SK-N-SH (cell line): ENCODE results near the gene FAM222B. TPM values are rescaled to one million over a fixed set of nuclear protein-coding genes. Genes with fewer than 3 reads are reported as not detected.

Source experiments
- CTCF ChIA-PET: fragments of 300-600, 350-600 bp; formaldehyde crosslinking; extraction: SDS; loops from one replicate; lab custom pipeline; 2021; lab: Yijun Ruan, JAX
- POLR2A ChIA-PET: fragments of 350-600 bp; sonication (Branson Sonifier 250); formaldehyde crosslinking; extraction: SDS; loops from one replicate; lab custom pipeline; 2020; ENCODE audit warnings: antibody characterized with exemption, inconsistent platforms; lab: Yijun Ruan, JAX
- DNase-seq: peaks from one replicate; pipeline ENCODE4 v3.0.0; 2012
- H2AFZ ChIP-seq: fragments of 200-600 bp; sonication (generic); 2 replicates; pipeline ENCODE4 v1.8.1; 2016; ENCODE audit warnings: antibody characterized with exemption, mild to moderate bottlenecking, low read depth
- H3F3A ChIP-seq: fragments of 200-600 bp; sonication (generic); replicated peaks from 2 replicates; pipeline ENCODE3; 2016; ENCODE audit warnings: antibody characterized with exemption, mild to moderate bottlenecking; ENCODE audit not compliant: insufficient read depth
- H3K27ac ChIP-seq, 2 experiments: fragments of 200-500 bp in 1 of 2; fragments of 200-600 bp in 1 of 2; sonication (Bioruptor generic) in 1 of 2; sonication (generic), shearing (Covaris generic) in 1 of 2; 2 replicates each; pipeline versions ENCODE4 v1.5.1 to v1.6.1; 2014 to 2016; ENCODE audit warnings: low read depth in 2 of 2, inconsistent platforms in 1 of 2, low read length in 1 of 2, mild to moderate bottlenecking in 1 of 2, mixed read lengths in 1 of 2
- H3K27me3 ChIP-seq: fragments of 200-600 bp; sonication (generic), shearing (Covaris generic); 2 replicates; pipeline ENCODE4 v1.6.1; 2016; ENCODE audit warnings: mixed run types; ENCODE audit not compliant: insufficient read depth
- H3K36me3 ChIP-seq, 2 experiments: fragments of 200-500 bp in 1 of 2; fragments of 200-600 bp in 1 of 2; sonication (Bioruptor generic) in 1 of 2; sonication (generic) in 1 of 2; replicated peaks in 1 of 2; 2 replicates each; pipeline versions ENCODE3 to v1.5.1; 2014 to 2016; ENCODE audit warnings: low read length in 1 of 2, mild to moderate bottlenecking in 1 of 2; ENCODE audit not compliant: insufficient read depth in 2 of 2, control insufficient read depth in 1 of 2
- H3K4me1 ChIP-seq, 2 experiments: fragments of 200-500 bp in 1 of 2; fragments of 200-600 bp in 1 of 2; sonication (Bioruptor generic) in 1 of 2; sonication (generic), shearing (Covaris generic) in 1 of 2; 2 replicates each; pipeline versions ENCODE4 v1.5.1 to v1.6.1; 2014 to 2016; ENCODE audit warnings: low read depth in 1 of 2, low read length in 1 of 2, mixed run types in 1 of 2; ENCODE audit not compliant: insufficient read depth in 2 of 2, control insufficient read depth in 1 of 2
- H3K4me2 ChIP-seq: fragments of 200-600 bp; sonication (generic), shearing (Covaris generic); 2 replicates; pipeline ENCODE4 v1.6.1; 2017; ENCODE audit warnings: mixed run types
- H3K4me3 ChIP-seq, 2 experiments: fragments of 200-500 bp in 1 of 2; fragments of 200-600 bp in 1 of 2; sonication (Bioruptor generic) in 1 of 2; sonication (generic), shearing (Covaris generic) in 1 of 2; 2 replicates each; pipeline versions ENCODE4 v1.5.1 to v1.8.1; 2014 to 2016; ENCODE audit warnings: low read depth in 2 of 2, inconsistent platforms in 1 of 2, low read length in 1 of 2, mild to moderate bottlenecking in 1 of 2, mixed read lengths in 1 of 2, moderate library complexity in 1 of 2
- H3K79me2 ChIP-seq: fragments of 200-600 bp; sonication (generic); 2 replicates; pipeline ENCODE4 v1.8.1; 2017; ENCODE audit warnings: mild to moderate bottlenecking; ENCODE audit not compliant: insufficient read depth
- H3K9ac ChIP-seq: fragments of 200-600 bp; sonication (generic); 2 replicates; pipeline ENCODE4 v1.6.1; 2017; ENCODE audit warnings: mixed run types
- H3K9me2 ChIP-seq: fragments of 200-600 bp; sonication (generic); 2 replicates; pipeline ENCODE4 v1.6.1; 2017; ENCODE audit warnings: mixed run types
- H3K9me3 ChIP-seq: fragments of 200-600 bp; sonication (generic); 2 replicates; pipeline ENCODE4 v1.6.1; 2017; ENCODE audit warnings: mixed run types, mild to moderate bottlenecking, moderate library complexity
- H4K20me1 ChIP-seq: fragments of 200-600 bp; sonication (generic); 2 replicates; pipeline ENCODE4 v1.6.1; 2017; ENCODE audit warnings: mild to moderate bottlenecking, mixed run types; ENCODE audit not compliant: insufficient read depth
- CHD2 ChIP-seq: fragments of 150-350 bp; IDR thresholded peaks from 2 replicates; pipeline ENCODE4 v1.6.1; 2018; ENCODE audit warnings: low read length; ENCODE audit not compliant: partially characterized antibody
- EP300 ChIP-seq, 2 experiments: IDR thresholded peaks; 2 replicates each; pipeline versions ENCODE4 v1.4.0 to v1.6.1; 2012; ENCODE audit warnings: borderline replicate concordance in 1 of 2, low read depth in 1 of 2, low read length in 1 of 2
- FOSL2 ChIP-seq: IDR thresholded peaks from 2 replicates; pipeline ENCODE4 v1.4.0; 2012; ENCODE audit warnings: low read depth, mild to moderate bottlenecking, moderate library complexity, borderline replicate concordance
- FOXJ3 ChIP-seq: sonication (generic); formaldehyde crosslinking; IDR thresholded peaks from 2 replicates; pipeline ENCODE4 v1.5.1; 2020; ENCODE audit warnings: mild to moderate bottlenecking, missing genetic modification reagents
- GABPA ChIP-seq: IDR thresholded peaks from 2 replicates; pipeline ENCODE4 v1.4.0; 2012; ENCODE audit warnings: low read depth, mild to moderate bottlenecking
- JUND ChIP-seq: IDR thresholded peaks from 2 replicates; pipeline ENCODE4 v1.4.0; 2012
- MEF2A ChIP-seq: IDR thresholded peaks from 2 replicates; pipeline ENCODE4 v1.4.0; 2012; ENCODE audit warnings: low read depth, borderline replicate concordance
- NRF1 ChIP-seq: IDR thresholded peaks from 2 replicates; pipeline ENCODE4 v1.6.1; 2012; ENCODE audit warnings: low read depth, mild to moderate bottlenecking, low read length
- RAD21 ChIP-seq: IDR thresholded peaks from 2 replicates; pipeline ENCODE4 v1.6.1; 2012; ENCODE audit warnings: mild to moderate bottlenecking, low read length
- RCOR1 ChIP-seq: fragments of 150-350 bp; IDR thresholded peaks from 2 replicates; pipeline ENCODE4 v1.6.1; 2017; ENCODE audit warnings: antibody characterized with exemption, low read length
- RFX5 ChIP-seq: IDR thresholded peaks from 2 replicates; pipeline ENCODE4 v1.6.1; 2012; ENCODE audit warnings: mild to moderate bottlenecking, improper control_type of control experiment, low read length
- SIN3A ChIP-seq: IDR thresholded peaks from 2 replicates; pipeline ENCODE4 v1.6.1; 2012; ENCODE audit warnings: low read depth, mild to moderate bottlenecking, low read length, moderate library complexity, borderline replicate concordance
- SMC3 ChIP-seq: IDR thresholded peaks from 2 replicates; pipeline ENCODE4 v1.6.1; 2012; ENCODE audit warnings: low read depth, low read length, improper control_type of control experiment
- TAF1 ChIP-seq: IDR thresholded peaks from 2 replicates; pipeline ENCODE4 v1.6.1; 2012; ENCODE audit warnings: low read depth, mild to moderate bottlenecking, low read length, moderate library complexity, borderline replicate concordance
- TCF12 ChIP-seq: IDR thresholded peaks from 2 replicates; pipeline ENCODE4 v1.4.0; 2012
- TEAD4 ChIP-seq: IDR thresholded peaks from 2 replicates; pipeline ENCODE4 v1.4.0; 2012; ENCODE audit warnings: mild to moderate bottlenecking, borderline replicate concordance; ENCODE audit not compliant: insufficient read depth
- USF2 ChIP-seq: fragments of 150-350 bp; IDR thresholded peaks from 2 replicates; pipeline ENCODE4 v1.6.1; 2017; ENCODE audit warnings: antibody characterized with exemption, low read length, low read depth, borderline replicate concordance
- YY1 ChIP-seq: IDR thresholded peaks from 2 replicates; pipeline ENCODE4 v1.4.0; 2012; ENCODE audit warnings: low read depth, mild to moderate bottlenecking
- WGBS: methylation state at CpG from one replicate; pipeline ENCODE4 v1.1.6; 2017; ENCODE audit warnings: low lambda C conversion rate; 5-methylcytosine and 5-hydroxymethylcytosine counted together
- polyA plus RNA-seq, 3 experiments: library from polyadenylated mRNA; depleted of rRNA; stranded (reverse); fragments of >200 nt; gene quantifications; 2 replicates each; pipeline ENCODE4 v1.2.3, GENCODE V29; 2012
- TF ChIP-seq, protein P1 (sequence below): IDR thresholded peaks from 2 replicates; pipeline ENCODE4 v1.6.1; 2012; ENCODE audit warnings: mild to moderate bottlenecking, low read depth, low read length, moderate library complexity

The FAM222B gene
- polyA plus RNA-seq, 1 of the 3 experiments (the other 2 are of a cell fraction) = 9.0 TPM

GRCh38 chr17:28827672-28828071 lies 14.9 kb downstream of the FAM222B start:
- Histone ChIP-seq H3K9ac (no peak overlapping the region), H3K27me3 (no peaks in the 10 kb centered on the region), H3K4me2 (no peak overlapping the region)
- DNase-seq = no peak
- TF ChIP-seq TEAD4 (no peak), RFX5 (no peak), RCOR1 (no peak), RAD21 (no peak), SMC3 (no peak), FOSL2 (no peak), MEF2A (no peak), TCF12 (no peak), YY1 (no peak), USF2 (no peak), FOXJ3 (CRISPR knock-in tag) (no peak), NRF1 (no peak), CHD2 (no peak), SIN3A (no peak), EP300 (IDR thresholded peaks at IDR 0.05; ENCODE audit: borderline replicate concordance in 1 of 2, low read depth in 1 of 2, low read length in 1 of 2) (no peak), JUND (no peak), GABPA (no peak), TAF1 (no peak)
- TF ChIP-seq, protein P1, sequence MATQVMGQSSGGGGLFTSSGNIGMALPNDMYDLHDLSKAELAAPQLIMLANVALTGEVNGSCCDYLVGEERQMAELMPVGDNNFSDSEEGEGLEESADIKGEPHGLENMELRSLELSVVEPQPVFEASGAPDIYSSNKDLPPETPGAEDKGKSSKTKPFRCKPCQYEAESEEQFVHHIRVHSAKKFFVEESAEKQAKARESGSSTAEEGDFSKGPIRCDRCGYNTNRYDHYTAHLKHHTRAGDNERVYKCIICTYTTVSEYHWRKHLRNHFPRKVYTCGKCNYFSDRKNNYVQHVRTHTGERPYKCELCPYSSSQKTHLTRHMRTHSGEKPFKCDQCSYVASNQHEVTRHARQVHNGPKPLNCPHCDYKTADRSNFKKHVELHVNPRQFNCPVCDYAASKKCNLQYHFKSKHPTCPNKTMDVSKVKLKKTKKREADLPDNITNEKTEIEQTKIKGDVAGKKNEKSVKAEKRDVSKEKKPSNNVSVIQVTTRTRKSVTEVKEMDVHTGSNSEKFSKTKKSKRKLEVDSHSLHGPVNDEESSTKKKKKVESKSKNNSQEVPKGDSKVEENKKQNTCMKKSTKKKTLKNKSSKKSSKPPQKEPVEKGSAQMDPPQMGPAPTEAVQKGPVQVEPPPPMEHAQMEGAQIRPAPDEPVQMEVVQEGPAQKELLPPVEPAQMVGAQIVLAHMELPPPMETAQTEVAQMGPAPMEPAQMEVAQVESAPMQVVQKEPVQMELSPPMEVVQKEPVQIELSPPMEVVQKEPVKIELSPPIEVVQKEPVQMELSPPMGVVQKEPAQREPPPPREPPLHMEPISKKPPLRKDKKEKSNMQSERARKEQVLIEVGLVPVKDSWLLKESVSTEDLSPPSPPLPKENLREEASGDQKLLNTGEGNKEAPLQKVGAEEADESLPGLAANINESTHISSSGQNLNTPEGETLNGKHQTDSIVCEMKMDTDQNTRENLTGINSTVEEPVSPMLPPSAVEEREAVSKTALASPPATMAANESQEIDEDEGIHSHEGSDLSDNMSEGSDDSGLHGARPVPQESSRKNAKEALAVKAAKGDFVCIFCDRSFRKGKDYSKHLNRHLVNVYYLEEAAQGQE = no peak
- TF ChIP-seq, all 33 proteins: peak for 0
- Histone ChIP-seq H3K4me1 (no peaks in the 10 kb centered on the region), H3K27ac (peak overlapping the region in 1 of 2 experiments; percentile 31; a peak in 1 of 4 replicates), H3K79me2 (peaks cover 72% of the 10 kb centered on the region), H3K4me3 (no peak overlapping the region), H4K20me1 (0 out of 2 replicates have a peak, but pooled peaks cover 8% of the 10 kb centered on the region), H2AFZ (no peak overlapping the region), H3K36me3 (peaks cover 0 to 8% of the 10 kb centered on the region in 2 experiments), H3F3A (peaks cover 11% of the 10 kb centered on the region), H3K9me3 (no peaks in the 10 kb centered on the region), H3K9me2 (no peaks in the 10 kb centered on the region)
- 92% methylated on average over 1 of the region's 1 CpG for WGBS
- ChIA-PET CTCF (interaction anchor here (1.5 to 2.1 kb wide), 3 partner anchors 9 to 78 kb away, joined by 3 to 12 read pairs (median 4); partner anchors contain the start of gene FAM222B), POLR2A (no interaction called here)
